ENCODE measurements around the gene GNPDA1. TPM values are rescaled to one million over a fixed set of nuclear protein-coding genes. Genes with fewer than 3 reads are reported as not detected.

GNPDA1 gene
- total and polyA plus RNA-seq, 2 of the 4 experiments (the other 2 are of a cell fraction), result 23.1 to 60.6 TPM

GRCh38 chr5:142056816-142057696 is 44.2 kb upstream of the GNPDA1 start (continued):
- no peak for TF ChIP-seq NFE2L2 (IDR thresholded peaks at IDR 0.05; ENCODE audit: low read depth, low read length)

GRCh38 chr5:142055301-142055700 is 42.5 kb upstream of the GNPDA1 start:
- in situ Hi-C loops (cut with MboI; ENCODE audit: low sequenced_read_pairs), result no loop called here
- Histone ChIP-seq H3K4me2 (ENCODE audit: low read depth, low read length) (no peak overlapping the region), H2AK5ac (ENCODE audit: low read depth, low read length) (no peak overlapping the region), H3K4ac (ENCODE audit: low read depth, low read length) (no peak overlapping the region), H2AFZ (replicated peaks; ENCODE audit: low read length, poor library complexity) (no peak overlapping the region), H2BK5ac (ENCODE audit: low read depth, low read length, poor library complexity, severe bottlenecking) (no peak overlapping the region), H3K79me1 (ENCODE audit: low read depth in 1 of 2, low read length in 2 of 2) (no peaks in the 10 kb centered on the region), H3K56ac (ENCODE audit: extremely low read depth, insufficient read depth, low read length) (no peak overlapping the region), H3K27ac (ENCODE audit: insufficient read depth, low read length) (no peak overlapping the region), H4K91ac (ENCODE audit: insufficient read depth, low read depth, low read length) (no peak overlapping the region), H2BK20ac (ENCODE audit: low read depth, low read length) (no peak overlapping the region), H2BK120ac (ENCODE audit: low read depth, low read length) (no peak overlapping the region), H2AK9ac (replicated peaks; ENCODE audit: low read depth, low read length, poor library complexity) (no peak overlapping the region), H3K9me1 (ENCODE audit: insufficient read depth, low read length) (no peaks in the 10 kb centered on the region; the same call in 1 of the 2 replicates), H2BK15ac (ENCODE audit: low read depth, low read length) (no peak overlapping the region), H3K9me3 (ENCODE audit: control insufficient read depth, insufficient read depth, low read length) (no peaks in the 10 kb centered on the region), H3K4me1 (ENCODE audit: control insufficient read depth, insufficient read depth, low read length) (no peaks in the 10 kb centered on the region), H4K8ac (ENCODE audit: low read depth in 2 of 2, low read length in 2 of 2) (no peak overlapping the region), H3K18ac (ENCODE audit: low read depth, low read length) (no peak overlapping the region), H3K36me3 (ENCODE audit: control insufficient read depth, insufficient read depth, low read length) (no peaks in the 10 kb centered on the region), H3K27me3 (ENCODE audit: control insufficient read depth, insufficient read depth, low read length) (no peaks in the 10 kb centered on the region), H3K9ac (ENCODE audit: low read depth, low read length) (no peak overlapping the region), H4K5ac (ENCODE audit: low read depth, low read length) (no peak overlapping the region), H3K23ac (ENCODE audit: low read depth, low read length) (no peak overlapping the region), H4K20me1 (ENCODE audit: insufficient read depth, low read length) (no peaks in the 10 kb centered on the region), H3K14ac (replicated peaks; ENCODE audit: low read depth, low read length) (no peak overlapping the region), H3K4me3 (ENCODE audit: insufficient read depth, low read depth, low read length) (no peak overlapping the region)
- CTCF ChIA-PET, result interaction anchor here (0.8 kb wide), 1 partner anchor 47 kb away, joined by 8 read pairs; no protein-coding TSS in a partner anchor
- WGBS, 2 experiments (ENCODE audit: extremely low coverage in 2 of 2, insufficient read length in 1 of 2), result no CpG with 5 or more reads among the region's 1 CpG
- DNase-seq (no peak), ATAC-seq (ENCODE audit: low read depth) (no peak)
- POLR2A ChIA-PET (ENCODE audit: unreplicated experiment), result no interaction called here
- no TSS peak for BruUV-seq (replicated peaks)
- intact Hi-C loops (cut with micrococcal nuclease), result no loop called here
- dilution Hi-C loops (cut with HindIII; ENCODE audit: low sequenced_read_pairs, unreplicated experiment), result no loop called here
- TF ChIP-seq RFX5 (IDR thresholded peaks at IDR 0.05; ENCODE audit: low read depth, low read length) (no peak), ELK1 (IDR thresholded peaks at IDR 0.05; ENCODE audit: borderline replicate concordance, low read depth, low read length) (no peak), MAFK (IDR thresholded peaks at IDR 0.05; ENCODE audit: low read depth, low read length) (no peak), CEBPB (IDR thresholded peaks at IDR 0.05; ENCODE audit: low read depth, low read length) (no peak), POLR2A (IDR thresholded peaks at IDR 0.05; ENCODE audit: low read depth, low read length) (no peak), CHD1 (IDR thresholded peaks at IDR 0.05; ENCODE audit: low read depth, low read length) (no peak), RAD21 (IDR thresholded peaks at IDR 0.05; ENCODE audit: low read length) (no peak), FOS (IDR thresholded peaks at IDR 0.05; ENCODE audit: low read depth, low read length) (no peak), NFE2L2 (IDR thresholded peaks at IDR 0.05; ENCODE audit: low read depth, low read length) (no peak), MAZ (IDR thresholded peaks at IDR 0.05; ENCODE audit: borderline replicate concordance, low read depth, low read length) (no peak), MXI1 (IDR thresholded peaks at IDR 0.05; ENCODE audit: borderline replicate concordance, low read depth, low read length) (no peak), USF2 (IDR thresholded peaks at IDR 0.05; ENCODE audit: low read depth, low read length) (no peak), CTCF (conservative IDR thresholded peaks at IDR 0.05; ENCODE audit: low read depth, low read length) (no peak)
